Peyer's patch (tissue), 4 donors: ENCODE data around the gene BDH2. TPM values are rescaled to one million over a fixed set of nuclear protein-coding genes. Genes with fewer than 3 reads are reported as not detected.

Experiments used
- DNase-seq, 3 donors: peaks; one replicate each; pipeline ENCODE4 v3.0.0-alpha.2; 2017 to 2019
- H3K27ac ChIP-seq, 4 donors: fragments of 200-600 bp; sonication (generic); one replicate each; pipeline ENCODE4 v1.5.1; 2016 to 2019
- H3K27me3 ChIP-seq, 2 donors: fragments of 200-600 bp; sonication (generic); one replicate each; pipeline ENCODE4 v1.5.1; 2019
- H3K36me3 ChIP-seq, 3 donors: fragments of 200-600 bp; sonication (generic); one replicate each; pipeline ENCODE4 v1.5.1; 2016 to 2019
- H3K4me1 ChIP-seq, 4 donors: fragments of 200-600 bp; sonication (generic); one replicate each; pipeline ENCODE4 v1.5.1; 2016 to 2019
- H3K4me3 ChIP-seq, 4 donors: fragments of 200-600 bp; sonication (generic); 1 replicate in 3 of 4; 2 replicates in 1 of 4; pipeline ENCODE4 v1.5.1; 2016 to 2019; ENCODE audit warnings: mild to moderate bottlenecking in 1 of 4
- H3K9me3 ChIP-seq, 4 donors: fragments of 200-600 bp; sonication (generic); one replicate each; pipeline ENCODE4 v1.5.1; 2016 to 2019; ENCODE audit warnings: mild to moderate bottlenecking in 1 of 4
- POLR2A ChIP-seq, 2 donors: fragments of 450-650 bp; IDR thresholded peaks; one replicate each; pipeline ENCODE4 v1.5.1; 2017; ENCODE audit warnings: antibody characterized with exemption in 2 of 2, mild to moderate bottlenecking in 2 of 2, moderate library complexity in 2 of 2
- total RNA-seq, 4 donors: library from RNA; depleted of rRNA; stranded (reverse); fragments of >200 nt; gene quantifications; one replicate each; pipeline ENCODE4 v1.1.0, GENCODE V29; 2016
- TF ChIP-seq, protein P1 (sequence below), 6 experiments: fragments of 450-650 bp in 4 of 6; fragments of 200-600 bp in 2 of 6; sonication (generic) in 1 of 6; IDR thresholded peaks; one replicate each; pipeline ENCODE4 v1.5.1; 2017 to 2019; ENCODE audit warnings: antibody characterized with exemption in 6 of 6, mild to moderate bottlenecking in 3 of 6, moderate library complexity in 1 of 6

Gene BDH2
- total RNA-seq, 4 donors from 2014 or later = 65.2 to 128 (median 114) TPM

DNA sequence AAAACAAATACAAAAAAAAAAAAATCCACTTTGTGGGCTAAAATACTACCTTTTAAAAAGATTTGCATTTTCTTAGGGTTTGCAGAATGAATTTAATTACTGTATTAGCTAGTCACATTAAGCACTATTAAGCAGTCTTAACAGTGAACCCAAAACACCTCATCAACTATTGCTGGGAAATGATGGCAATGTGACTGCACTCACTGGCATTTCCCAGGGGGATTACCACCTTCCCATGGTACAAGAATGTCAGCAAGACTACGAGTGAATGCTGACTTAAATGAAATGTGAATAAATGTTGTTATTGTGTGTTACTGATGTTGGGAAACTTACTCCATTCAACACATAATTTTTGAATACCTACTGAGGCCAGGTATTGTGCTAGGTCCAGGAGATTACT, 13.1 kb downstream of the BDH2 start:
- DNase-seq = no peak
- H3K4me3 ChIP-seq = no peak overlapping the region
- peaks cover 0 to 74% (median 0%) of the 10 kb centered on the region in 3 donors for H3K36me3 ChIP-seq
- H3K27me3 ChIP-seq = no peaks in the 10 kb centered on the region
- no peaks in the 10 kb centered on the region for H3K4me1 ChIP-seq
- H3K9me3 ChIP-seq = no peaks in the 10 kb centered on the region
- H3K27ac ChIP-seq = no peak overlapping the region
- no peak for TF ChIP-seq POLR2A (IDR thresholded peaks at IDR 0.05)
- TF ChIP-seq, protein P1, sequence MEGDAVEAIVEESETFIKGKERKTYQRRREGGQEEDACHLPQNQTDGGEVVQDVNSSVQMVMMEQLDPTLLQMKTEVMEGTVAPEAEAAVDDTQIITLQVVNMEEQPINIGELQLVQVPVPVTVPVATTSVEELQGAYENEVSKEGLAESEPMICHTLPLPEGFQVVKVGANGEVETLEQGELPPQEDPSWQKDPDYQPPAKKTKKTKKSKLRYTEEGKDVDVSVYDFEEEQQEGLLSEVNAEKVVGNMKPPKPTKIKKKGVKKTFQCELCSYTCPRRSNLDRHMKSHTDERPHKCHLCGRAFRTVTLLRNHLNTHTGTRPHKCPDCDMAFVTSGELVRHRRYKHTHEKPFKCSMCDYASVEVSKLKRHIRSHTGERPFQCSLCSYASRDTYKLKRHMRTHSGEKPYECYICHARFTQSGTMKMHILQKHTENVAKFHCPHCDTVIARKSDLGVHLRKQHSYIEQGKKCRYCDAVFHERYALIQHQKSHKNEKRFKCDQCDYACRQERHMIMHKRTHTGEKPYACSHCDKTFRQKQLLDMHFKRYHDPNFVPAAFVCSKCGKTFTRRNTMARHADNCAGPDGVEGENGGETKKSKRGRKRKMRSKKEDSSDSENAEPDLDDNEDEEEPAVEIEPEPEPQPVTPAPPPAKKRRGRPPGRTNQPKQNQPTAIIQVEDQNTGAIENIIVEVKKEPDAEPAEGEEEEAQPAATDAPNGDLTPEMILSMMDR (IDR thresholded peaks at IDR 0.05) = no peak

DNA sequence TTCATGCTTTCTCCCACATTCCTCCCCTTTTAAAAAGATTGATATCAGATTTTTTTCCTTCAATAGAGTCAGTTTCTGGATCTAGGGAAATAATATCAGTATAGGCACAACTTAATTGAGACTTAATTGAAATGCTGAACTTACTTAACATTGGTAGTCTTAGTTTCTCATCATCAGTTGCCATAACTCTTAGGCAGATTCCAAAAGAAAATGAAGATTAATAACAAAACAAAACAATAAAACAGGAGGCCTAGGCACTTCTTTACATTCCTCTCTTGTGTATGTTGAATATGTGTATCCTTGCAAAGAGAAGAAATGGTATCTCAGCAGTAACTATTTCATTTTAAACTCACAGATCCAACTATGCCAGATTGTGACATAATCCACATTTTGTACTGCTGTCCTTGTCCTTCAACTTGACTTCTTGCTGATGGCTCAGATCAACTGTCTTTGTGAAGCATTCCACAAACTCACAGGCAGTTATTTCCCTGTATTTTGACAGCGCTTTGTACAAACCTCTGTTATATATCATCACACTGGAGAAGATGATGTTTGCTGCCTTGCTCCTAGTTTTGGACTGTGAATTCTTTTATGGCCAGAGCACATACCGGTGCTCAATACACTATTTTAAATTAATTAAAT, 14.0 kb downstream of the BDH2 start:
- Histone ChIP-seq H3K36me3 (peaks cover 0 to 76% (median 0%) of the 10 kb centered on the region in 3 donors), H3K4me3 (no peak overlapping the region)

DNA sequence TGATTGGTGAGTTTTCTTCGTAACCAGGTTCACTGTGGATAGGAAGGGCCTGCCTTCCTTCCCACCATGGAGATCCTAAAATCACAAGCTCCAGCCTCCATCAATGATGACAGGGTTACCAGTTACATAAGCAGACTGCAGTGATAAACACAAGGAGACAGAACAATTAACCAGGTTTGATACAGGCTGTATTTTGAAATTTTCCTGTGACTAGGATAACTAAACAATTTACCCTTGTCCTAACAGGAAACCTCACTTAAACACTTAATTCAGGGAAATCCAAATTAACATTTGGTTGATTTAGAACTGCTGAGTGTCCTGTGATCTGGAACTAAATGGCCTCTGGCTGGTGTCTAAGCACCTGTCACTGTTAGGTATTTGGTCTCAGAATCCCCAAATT, 20.0 kb downstream of the BDH2 start:
- TF ChIP-seq, protein P1 (IDR thresholded peaks at IDR 0.05) = no peak
- no peak for TF ChIP-seq POLR2A (IDR thresholded peaks at IDR 0.05)
- Histone ChIP-seq H3K36me3 (peaks cover 0 to 31% (median 0%) of the 10 kb centered on the region in 3 donors), H3K27me3 (no peaks in the 10 kb centered on the region), H3K9me3 (no peaks in the 10 kb centered on the region), H3K27ac (no peak overlapping the region), H3K4me1 (peaks cover 0 to 4% (median 3%) of the 10 kb centered on the region in 4 donors), H3K4me3 (no peak overlapping the region)
- DNase-seq = no peak

More for the DNA sequence above, 14.0 kb downstream of the BDH2 start:
- TF ChIP-seq POLR2A (IDR thresholded peaks at IDR 0.05) = no peak
- TF ChIP-seq, protein P1 (IDR thresholded peaks at IDR 0.05) = no peak
- no peaks in the 10 kb centered on the region for H3K27me3 ChIP-seq
- no peaks in the 10 kb centered on the region for H3K9me3 ChIP-seq
- no peaks in the 10 kb centered on the region for H3K4me1 ChIP-seq
- DNase-seq = no peak
- H3K27ac ChIP-seq = no peak overlapping the region

DNA sequence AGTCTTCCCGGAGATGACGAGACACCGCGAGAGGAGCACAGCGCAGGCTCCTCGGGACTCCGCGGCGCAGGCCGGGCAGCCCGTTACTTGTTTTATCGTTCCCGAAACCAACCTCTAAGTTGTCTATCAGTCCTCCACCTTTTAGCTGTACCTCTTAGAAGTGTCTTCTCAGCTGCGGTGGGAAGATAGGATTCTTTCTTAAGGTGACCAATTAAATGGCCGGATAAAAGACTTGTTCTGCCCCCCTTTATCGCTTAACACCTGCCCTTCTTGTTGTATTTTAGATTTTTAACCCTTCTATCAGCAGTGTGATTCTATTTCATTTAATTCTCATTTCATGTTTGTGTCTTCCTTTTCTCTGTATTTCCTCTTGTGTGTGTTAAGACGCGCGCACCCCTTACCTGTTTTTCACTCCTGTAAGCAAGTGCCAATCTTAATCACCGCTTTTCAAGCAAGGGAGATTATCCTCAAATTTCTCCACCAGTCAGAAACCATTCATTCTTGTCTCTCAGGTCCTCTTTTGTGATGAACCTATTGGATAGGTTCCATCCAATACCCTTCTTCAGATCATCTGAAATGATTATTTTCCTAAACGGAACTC, 22.8 kb downstream of the BDH2 start, which contains the start of gene SLC9B2:
SLC9B2 (minus strand) TSS at position 15 of the 601 bp plus-strand sequence. CDS start 9,211 bp downstream, outside the sequence.
- peaks cover 0 to 22% (median 0%) of the 10 kb centered on the region in 3 donors for H3K36me3 ChIP-seq
- peak within 1 kb of the TSS; percentile 58 to 81 (median 76) for H3K4me3 ChIP-seq
- peak within 1 kb of the TSS; percentile 65 to 90 (median 86) for H3K27ac ChIP-seq
- DNase-seq = peak in 1 of 3 donors; percentile 25
- no peaks in the 10 kb centered on the region for H3K9me3 ChIP-seq
- H3K4me1 ChIP-seq = peaks cover 0 to 4% (median 4%) of the 10 kb centered on the region in 4 donors
- no peaks in the 10 kb centered on the region for H3K27me3 ChIP-seq
- no peak for TF ChIP-seq POLR2A (IDR thresholded peaks at IDR 0.05)
- TF ChIP-seq, protein P1 (IDR thresholded peaks at IDR 0.05) = no peak

DNA sequence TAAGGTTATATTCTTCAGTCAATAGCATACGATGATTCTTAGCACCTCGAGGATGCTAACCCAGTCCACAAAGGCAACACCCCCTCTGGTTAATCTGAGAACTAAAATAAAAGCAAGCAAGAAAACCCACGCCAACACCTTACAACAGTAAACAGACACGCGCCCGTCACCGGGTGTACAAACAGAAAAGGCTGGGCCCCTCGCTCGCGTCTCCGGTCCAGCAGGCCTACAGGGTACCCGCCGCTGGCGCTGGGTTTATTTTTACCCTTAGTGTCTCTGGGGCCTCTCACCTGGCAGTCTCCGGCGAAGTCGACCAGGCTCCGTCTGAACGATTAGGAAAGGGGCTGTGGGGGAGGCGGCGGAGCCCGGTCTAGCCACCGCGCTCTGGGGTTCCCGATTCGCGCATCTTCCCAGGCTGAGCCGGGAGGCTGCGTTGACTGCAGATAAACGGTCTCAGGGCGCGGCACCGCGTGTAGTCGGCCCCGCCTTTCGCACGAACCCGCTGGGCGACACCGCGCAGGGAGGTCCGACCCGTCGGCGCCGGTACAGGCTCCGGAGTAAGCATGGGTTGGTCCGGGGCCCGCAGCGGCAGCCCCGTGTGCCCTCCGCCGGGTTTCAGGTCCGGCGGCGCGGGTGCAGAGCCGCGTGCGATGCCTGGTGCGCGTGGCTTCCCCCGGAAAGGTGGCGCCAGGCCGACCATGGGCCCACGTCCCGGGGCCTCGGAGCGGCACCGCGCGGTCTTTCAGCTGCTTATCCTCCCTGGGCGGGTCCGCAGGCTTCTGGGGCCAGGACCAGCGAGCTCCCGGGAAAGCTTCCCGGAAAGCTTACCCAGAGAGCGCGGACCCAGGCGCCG, 23.5 kb downstream of the BDH2 start:
- Histone ChIP-seq H3K36me3 (peaks cover 0 to 15% (median 0%) of the 10 kb centered on the region in 3 donors), H3K4me1 (peaks cover 0 to 4% (median 4%) of the 10 kb centered on the region in 4 donors), H3K27me3 (no peaks in the 10 kb centered on the region), H3K9me3 (no peaks in the 10 kb centered on the region), H3K27ac (peak overlapping the region; percentile 65 to 90 (median 86)), H3K4me3 (peak overlapping the region; percentile 58 to 81 (median 76))
- TF ChIP-seq, protein P1 (IDR thresholded peaks at IDR 0.05) = peak in 2 of 6 experiments; percentile 4 to 10
- no peak for TF ChIP-seq POLR2A (IDR thresholded peaks at IDR 0.05)
- DNase-seq = peak; percentile 71 to 77 (median 74)
